Measurements from ENCODE around the gene AGBL1. TPM values are rescaled to one million over a fixed set of nuclear protein-coding genes. Genes with fewer than 3 reads are reported as not detected.

AGBL1 gene
- polyA plus RNA-seq, 1 experiment: not detected

GRCh38 chr15:86237111-86237500 lies 157.4 kb downstream of the AGBL1 start:
- DNase-seq (ENCODE audit: low read depth, low spot score): no peak
- Histone ChIP-seq H3K27me3 (ENCODE audit: control insufficient read depth, insufficient read depth, low read length) (no peaks in the 10 kb centered on the region), H3K27ac (ENCODE audit: low read depth, low read length) (no peak overlapping the region), H3K4me3 (ENCODE audit: low read depth, low read length) (no peak overlapping the region), H3K9me3 (ENCODE audit: control insufficient read depth, insufficient read depth, low read length) (peaks cover 4% of the 10 kb centered on the region)
- CTCF ChIA-PET: no interaction called here
- no peak for TF ChIP-seq CTCF (IDR thresholded peaks at IDR 0.05; ENCODE audit: low read depth, low read length)
- POLR2A ChIA-PET: no interaction called here

GRCh38 chr15:86247249-86247955 lies 167.7 kb downstream of the AGBL1 start:
- Histone ChIP-seq H3K27me3 (ENCODE audit: control insufficient read depth, insufficient read depth, low read length) (no peaks in the 10 kb centered on the region), H3K9me3 (ENCODE audit: control insufficient read depth, insufficient read depth, low read length) (peaks cover 13% of the 10 kb centered on the region), H3K4me3 (ENCODE audit: low read depth, low read length) (no peak overlapping the region), H3K27ac (ENCODE audit: low read depth, low read length) (no peak overlapping the region)
- TF ChIP-seq CTCF (IDR thresholded peaks at IDR 0.05; ENCODE audit: low read depth, low read length): no peak
- ChIA-PET POLR2A (no interaction called here), CTCF (no interaction called here)
- no peak for DNase-seq (ENCODE audit: low read depth, low spot score)

- POLR2A ChIA-PET: no interaction called here
Measured at GRCh38 chr15:86255247-86255646, 175.6 kb downstream of the AGBL1 start.

GRCh38 chr15:86256628-86257027 lies 177.0 kb downstream of the AGBL1 start:
- no peak for TF ChIP-seq CTCF (IDR thresholded peaks at IDR 0.05; ENCODE audit: low read depth, low read length)
- DNase-seq (ENCODE audit: low read depth, low spot score): no peak
- peaks cover 12% of the 10 kb centered on the region; the same call in 1 of the 2 replicates for H3K9me3 ChIP-seq (ENCODE audit: control insufficient read depth, insufficient read depth, low read length)
- H3K4me3 ChIP-seq (ENCODE audit: low read depth, low read length): no peak overlapping the region
- ChIA-PET POLR2A (no interaction called here), CTCF (no interaction called here)
- no peaks in the 10 kb centered on the region for H3K27me3 ChIP-seq (ENCODE audit: control insufficient read depth, insufficient read depth, low read length)
- H3K27ac ChIP-seq (ENCODE audit: low read depth, low read length): no peak overlapping the region

More at GRCh38 chr15:86255247-86255646, 175.6 kb downstream of the AGBL1 start:
- no peaks in the 10 kb centered on the region for H3K27me3 ChIP-seq (ENCODE audit: control insufficient read depth, insufficient read depth, low read length)
- peaks cover 12% of the 10 kb centered on the region for H3K9me3 ChIP-seq (ENCODE audit: control insufficient read depth, insufficient read depth, low read length)
- H3K4me3 ChIP-seq (ENCODE audit: low read depth, low read length): no peak overlapping the region
- H3K27ac ChIP-seq (ENCODE audit: low read depth, low read length): no peak overlapping the region
- no peak for DNase-seq (ENCODE audit: low read depth, low spot score)
- TF ChIP-seq CTCF (IDR thresholded peaks at IDR 0.05; ENCODE audit: low read depth, low read length): no peak
- CTCF ChIA-PET: no interaction called here

- no peak for TF ChIP-seq CTCF (IDR thresholded peaks at IDR 0.05; ENCODE audit: low read depth, low read length)
- CTCF ChIA-PET: no interaction called here
- no peak for DNase-seq (ENCODE audit: low read depth, low spot score)
- Histone ChIP-seq H3K27me3 (ENCODE audit: control insufficient read depth, insufficient read depth, low read length) (no peaks in the 10 kb centered on the region), H3K4me3 (ENCODE audit: low read depth, low read length) (no peak overlapping the region), H3K27ac (ENCODE audit: low read depth, low read length) (no peak overlapping the region), H3K9me3 (ENCODE audit: control insufficient read depth, insufficient read depth, low read length) (peaks cover 12% of the 10 kb centered on the region; the same call in 1 of the 2 replicates)
- POLR2A ChIA-PET: no interaction called here
Measured at GRCh38 chr15:86259589-86259988, 179.9 kb downstream of the AGBL1 start.
